Upper lobe of right lung (tissue), 1 donor: ENCODE results near the gene NT5C1B. TPM values are rescaled to one million over a fixed set of nuclear protein-coding genes. Genes with fewer than 3 reads are reported as not detected.
A peak's percentile ranks its signal among the peaks of the same experiment; 100 is the strongest.

Experiments used
- ATAC-seq: fragments of 200-7000 bp; cut with Tn5 transposase; one replicate; pipeline ENCODE4 v1.9.1; 2020; ENCODE audit warnings: mild to moderate bottlenecking, moderate library complexity
- DNase-seq: peaks from one replicate; pipeline ENCODE4 v3.0.0-alpha.2; 2020
- H3K27ac ChIP-seq: fragments of 200-600 bp; one replicate; pipeline ENCODE4 v1.8.0; 2022
- H3K27me3 ChIP-seq: fragments of 200-600 bp; one replicate; pipeline ENCODE4 v1.8.0; 2022; ENCODE audit warnings: mild to moderate bottlenecking
- H3K36me3 ChIP-seq: fragments of 200-600 bp; one replicate; pipeline ENCODE4 v1.8.0; 2022
- H3K4me1 ChIP-seq: fragments of 200-600 bp; one replicate; pipeline ENCODE4 v1.8.0; 2022
- H3K4me3 ChIP-seq: fragments of 200-600 bp; one replicate; pipeline ENCODE4 v1.8.0; 2022; ENCODE audit warnings: mild to moderate bottlenecking
- H3K9me3 ChIP-seq: fragments of 200-600 bp; one replicate; pipeline ENCODE4 v1.8.0; 2022
- CTCF ChIP-seq: fragments of 200-600 bp; IDR thresholded peaks from one replicate; pipeline ENCODE4 v1.8.0; 2022; ENCODE audit warnings: antibody characterized with exemption
- intact Hi-C: fragments of 100-400 bp; cut with DNase I; formaldehyde crosslinking; loops from one replicate; pipeline ENCODE4 v1.11.0; 2022
- total RNA-seq: library from RNA; stranded (reverse); fragmentation: NEBNext Ultra II Directional; extraction: Animal tissue kit (Norgen Biotek cat#: 25700); gene quantifications from one replicate; pipeline ENCODE4 v1.2.1, GENCODE V29; 2021
- donor health status: DM: no; HTN: yes; CAD: no; lungs with severe emphysema.

The NT5C1B gene
- total RNA-seq, 1 donor from 2014 or later: not detected

DNA sequence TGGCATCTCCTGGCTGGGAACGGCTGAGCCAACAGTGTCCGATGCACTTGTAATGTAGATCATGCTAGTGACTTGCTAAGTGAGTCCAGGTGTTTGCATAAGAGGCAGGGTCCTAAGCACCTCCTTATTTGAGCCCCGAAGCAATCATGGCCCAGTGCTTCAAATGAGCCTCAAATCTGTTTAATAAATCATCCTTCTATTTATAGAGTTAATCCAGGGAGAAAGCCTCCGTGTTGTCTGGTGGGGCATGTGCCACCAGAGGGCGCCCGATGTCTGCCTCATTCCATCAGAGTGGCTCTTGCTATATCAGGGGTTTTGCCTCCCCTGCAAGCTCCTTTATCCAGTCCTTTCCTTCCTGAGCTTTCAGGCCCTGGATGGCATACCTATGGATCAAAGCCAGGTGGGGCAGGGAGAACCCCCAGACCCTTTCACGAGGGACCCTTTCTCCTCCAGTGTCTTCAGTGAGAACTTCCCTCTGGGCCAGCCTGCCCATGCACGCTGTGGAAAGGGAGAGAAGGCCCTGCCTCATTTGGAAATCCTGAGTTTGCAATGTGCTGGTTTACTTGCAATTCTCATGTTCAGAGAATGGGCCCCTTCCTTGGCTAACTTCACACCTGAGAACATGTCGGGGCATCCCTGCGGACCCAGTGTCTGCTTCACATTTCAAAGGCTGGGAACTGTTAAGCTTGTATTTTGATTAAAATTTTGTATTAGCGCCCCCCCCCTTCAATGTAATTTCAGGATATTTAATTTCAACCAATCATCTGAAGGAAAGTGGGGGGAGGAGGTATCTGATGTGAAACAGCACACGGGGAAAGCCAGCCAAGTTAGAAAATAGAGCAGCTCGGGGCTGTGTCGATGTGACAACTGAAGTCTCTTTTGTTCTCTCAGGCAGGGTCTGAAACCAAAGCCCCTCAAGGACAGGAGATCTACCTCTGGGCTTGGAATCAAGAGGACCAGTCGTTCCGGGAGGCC, 68.6 kb downstream of the NT5C1B start:
- Histone ChIP-seq H3K4me1 (peaks cover 4% of the 10 kb centered on the region), H3K36me3 (no peaks in the 10 kb centered on the region), H3K27ac (no peak overlapping the region), H3K9me3 (no peaks in the 10 kb centered on the region), H3K27me3 (no peaks in the 10 kb centered on the region), H3K4me3 (no peak overlapping the region)
- DNase-seq (peak; percentile 86), ATAC-seq (peak; percentile 91)
- TF ChIP-seq CTCF: peak; percentile 96
- intact Hi-C loops: no loop called here

GRCh38 chr2:18519914-18520450, 69.4 kb downstream of the NT5C1B start:
- no peak for TF ChIP-seq CTCF
- H3K4me3 ChIP-seq: no peak overlapping the region
- no peaks in the 10 kb centered on the region for H3K36me3 ChIP-seq
- no peaks in the 10 kb centered on the region for H3K27me3 ChIP-seq
- peaks cover 6% of the 10 kb centered on the region for H3K4me1 ChIP-seq
- H3K27ac ChIP-seq: no peak overlapping the region
- intact Hi-C loops: loop anchor here (10.0 kb wide), 1 partner anchor 1345 kb away; no protein-coding TSS in a partner anchor
- no peaks in the 10 kb centered on the region for H3K9me3 ChIP-seq
- ATAC-seq: no peak
- no peak for DNase-seq

DNA sequence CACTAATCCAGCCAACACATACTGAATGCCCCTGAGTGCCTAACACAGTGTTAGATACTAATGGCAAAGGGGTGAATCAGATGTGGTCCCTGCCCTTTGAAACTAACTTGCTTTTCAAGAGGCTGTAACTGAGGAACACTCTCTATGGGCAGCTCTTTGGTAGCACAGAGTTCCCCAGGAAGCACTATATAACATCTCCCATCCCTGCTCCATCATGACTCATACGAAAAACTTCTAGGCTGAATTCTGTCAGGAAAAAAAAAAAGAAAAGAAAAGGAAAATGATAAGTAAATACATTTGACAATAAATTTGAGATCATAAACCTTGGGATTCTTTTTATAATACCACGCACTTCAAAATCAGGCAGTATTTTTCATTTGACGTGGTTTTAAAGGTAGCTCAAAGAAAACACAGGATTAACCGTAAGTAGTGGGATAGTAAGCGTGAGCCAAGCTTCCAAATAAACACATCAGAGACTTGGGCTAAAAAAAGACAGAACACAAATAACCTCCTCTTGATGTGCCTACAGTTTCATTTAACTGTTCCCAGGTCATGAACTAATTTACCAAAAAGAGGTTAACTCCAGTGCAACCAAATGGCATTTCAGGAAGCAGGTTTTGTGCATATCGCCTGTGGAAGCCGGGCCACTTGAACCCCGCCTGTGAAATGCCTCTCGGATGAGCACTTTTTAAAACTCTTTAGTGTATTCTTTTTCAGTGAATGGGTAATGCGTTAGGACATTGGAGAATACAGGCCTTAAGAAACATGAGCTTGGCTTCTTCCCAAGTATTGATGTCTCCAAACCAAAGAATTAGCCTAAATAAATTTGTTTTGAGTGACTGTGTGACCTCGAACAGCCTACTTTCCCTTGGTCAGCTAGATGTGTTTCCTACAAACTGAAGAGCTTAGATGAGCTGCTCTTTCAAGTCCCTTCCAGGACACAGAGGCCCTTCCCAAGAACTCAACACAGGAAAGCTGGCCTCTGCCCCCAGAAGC, 71.0 kb downstream of the NT5C1B start:
- no peaks in the 10 kb centered on the region for H3K9me3 ChIP-seq
- H3K27ac ChIP-seq: no peak overlapping the region
- no peak overlapping the region for H3K4me3 ChIP-seq
- ATAC-seq: no peak
- H3K27me3 ChIP-seq: no peaks in the 10 kb centered on the region
- no peak for DNase-seq
- no peak for TF ChIP-seq CTCF
- intact Hi-C loops: loop anchor here (10.0 kb wide), 1 partner anchor 1346 kb away; no protein-coding TSS in a partner anchor
- H3K4me1 ChIP-seq: peaks cover 10% of the 10 kb centered on the region
- no peaks in the 10 kb centered on the region for H3K36me3 ChIP-seq

DNA sequence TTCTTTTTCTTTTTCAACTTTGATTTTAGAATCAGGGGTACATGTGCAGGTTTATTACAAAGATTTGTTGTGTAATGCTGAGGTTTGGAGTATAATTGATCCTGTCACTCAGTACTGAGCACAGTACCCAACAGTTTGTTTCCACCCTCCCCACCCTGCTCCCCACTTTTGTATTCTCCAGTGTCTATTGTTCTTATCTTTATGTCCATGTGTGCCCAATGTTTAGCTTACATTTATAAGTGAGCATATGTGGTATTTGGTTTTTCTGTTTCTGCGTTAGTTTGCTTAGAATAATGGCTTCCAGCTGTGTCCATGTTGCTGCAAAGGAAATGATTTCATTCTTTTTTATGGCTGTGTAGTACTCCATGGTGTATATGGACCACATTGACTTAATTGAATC, 72.0 kb downstream of the NT5C1B start:
- TF ChIP-seq CTCF: no peak
- H3K4me3 ChIP-seq: no peak overlapping the region
- no peak overlapping the region for H3K27ac ChIP-seq
- no peaks in the 10 kb centered on the region for H3K27me3 ChIP-seq
- H3K9me3 ChIP-seq: no peaks in the 10 kb centered on the region
- intact Hi-C loops: loop anchor here (10.0 kb wide), 1 partner anchor 1347 kb away; no protein-coding TSS in a partner anchor
- ATAC-seq (no peak), DNase-seq (no peak)
- no peaks in the 10 kb centered on the region for H3K36me3 ChIP-seq
- H3K4me1 ChIP-seq: peaks cover 10% of the 10 kb centered on the region

- H3K36me3 ChIP-seq: no peaks in the 10 kb centered on the region
These were observed 73.3 kb downstream of the NT5C1B start for GRCh38 chr2:18516112-18516511.

More at GRCh38 chr2:18516112-18516511, 73.3 kb downstream of the NT5C1B start:
- intact Hi-C loops: loop anchor here (10.0 kb wide), 1 partner anchor 1349 kb away; no protein-coding TSS in a partner anchor
- Histone ChIP-seq H3K27ac (no peak overlapping the region), H3K9me3 (no peaks in the 10 kb centered on the region), H3K27me3 (no peaks in the 10 kb centered on the region), H3K4me3 (no peak overlapping the region), H3K4me1 (peaks cover 10% of the 10 kb centered on the region)
- ATAC-seq: no peak
- DNase-seq: no peak
- no peak for TF ChIP-seq CTCF
